ENCODE measurements around the gene MSI2. TPM values are rescaled to one million over a fixed set of nuclear protein-coding genes. Genes with fewer than 3 reads are reported as not detected.

MSI2 gene
- total RNA-seq, 4 donors from 2014 or later, result 27.3 to 50.4 (median 36.8) TPM

- Histone ChIP-seq H3K36me3 (no peaks in the 10 kb centered on the region), H3K27me3 (no peaks in the 10 kb centered on the region), H3K4me1 (peaks cover 0 to 34% (median 23%) of the 10 kb centered on the region in 3 donors), H3K9me3 (no peaks in the 10 kb centered on the region), H3K27ac (no peak overlapping the region), H3K4me3 (no peak overlapping the region)
- TF ChIP-seq CTCF (IDR thresholded peaks at IDR 0.05) (no peak), POLR2AphosphoS5 (IDR thresholded peaks at IDR 0.05) (peak; percentile 8)
- ATAC-seq, result peak; percentile 36
- WGBS, 2 donors (ENCODE audit: low coverage in 1 of 2), result 40 to 43% methylated on average over 10 to 17 of the region's 22 CpGs
Observed at GRCh38 chr17:57557834-57558681, 301.7 kb downstream of the MSI2 start.

GRCh38 chr17:57559226-57559625, 302.9 kb downstream of the MSI2 start:
- ATAC-seq, result no peak
- Histone ChIP-seq H3K4me1 (peaks cover 0 to 22% (median 13%) of the 10 kb centered on the region in 3 donors), H3K27me3 (no peaks in the 10 kb centered on the region), H3K9me3 (no peaks in the 10 kb centered on the region), H3K27ac (no peak overlapping the region), H3K36me3 (no peaks in the 10 kb centered on the region), H3K4me3 (no peak overlapping the region)
- TF ChIP-seq EP300 (IDR thresholded peaks at IDR 0.05) (no peak), POLR2A (IDR thresholded peaks at IDR 0.05) (no peak), POLR2AphosphoS5 (IDR thresholded peaks at IDR 0.05) (no peak), CTCF (IDR thresholded peaks at IDR 0.05) (no peak)
- WGBS, 2 donors (ENCODE audit: low coverage in 1 of 2), result 90 to 100% methylated on average over 3 of the region's 7 CpGs

- H3K4me1 ChIP-seq, result peaks cover 0 to 17% (median 12%) of the 10 kb centered on the region in 3 donors
- H3K27me3 ChIP-seq, result no peaks in the 10 kb centered on the region
- no peaks in the 10 kb centered on the region for H3K36me3 ChIP-seq
- 84 to 87% methylated on average over 4 to 5 of the region's 14 CpGs for WGBS, 2 donors (ENCODE audit: low coverage in 1 of 2)
- H3K4me3 ChIP-seq, result no peak overlapping the region
- no peak for ATAC-seq
- TF ChIP-seq POLR2A (IDR thresholded peaks at IDR 0.05) (no peak), EP300 (IDR thresholded peaks at IDR 0.05) (no peak), CTCF (IDR thresholded peaks at IDR 0.05) (no peak), POLR2AphosphoS5 (IDR thresholded peaks at IDR 0.05) (no peak)
- H3K9me3 ChIP-seq, result no peaks in the 10 kb centered on the region
- no peak overlapping the region for H3K27ac ChIP-seq
Observed at GRCh38 chr17:57559634-57560318, 303.5 kb downstream of the MSI2 start.

- ATAC-seq, result no peak
- Histone ChIP-seq H3K27me3 (no peaks in the 10 kb centered on the region), H3K27ac (no peak overlapping the region), H3K4me3 (no peak overlapping the region), H3K36me3 (no peaks in the 10 kb centered on the region), H3K9me3 (no peaks in the 10 kb centered on the region), H3K4me1 (peaks cover 0 to 16% (median 12%) of the 10 kb centered on the region in 3 donors)
- TF ChIP-seq EP300 (IDR thresholded peaks at IDR 0.05), result no peak
- TF ChIP-seq CTCF (IDR thresholded peaks at IDR 0.05), result no peak
- no peak for TF ChIP-seq POLR2AphosphoS5 (IDR thresholded peaks at IDR 0.05)
- no peak for TF ChIP-seq POLR2A (IDR thresholded peaks at IDR 0.05)
- 63 to 70% methylated on average over 1 to 4 of the region's 4 CpGs for WGBS, 2 donors (ENCODE audit: low coverage in 1 of 2)
Observed at GRCh38 chr17:57560319-57560705, 304.0 kb downstream of the MSI2 start.

Measured in gastroesophageal sphincter (tissue), 4 donors.